Glomerular endothelial cell (primary cell): ENCODE results near the gene RGS2. TPM values are rescaled to one million over a fixed set of nuclear protein-coding genes. Genes with fewer than 3 reads are reported as not detected.

Experiments used
- DNase-seq: peaks from one replicate; pipeline ENCODE4 v3.0.0-alpha.2; 2011; ENCODE audit warnings: low read depth, low spot score; ENCODE audit errors: extremely low read depth
- total RNA-seq: library from RNA; depleted of rRNA; stranded (reverse); fragments of >200 nt; gene quantifications from 2 replicates; pipeline ENCODE4 v1.2.3, GENCODE V29; 2015

The RGS2 gene
- 2.9 and 7.3 TPM in 2 replicates for total RNA-seq

GRCh38 chr1:192808518-192809306 lies at the start of gene RGS2:
RGS2 (plus strand) TSS chr1:192809039; CDS start chr1:192809072, 33 bp downstream.
- no peak for DNase-seq

GRCh38 chr1:192759104-192759503 lies 49.7 kb upstream of the RGS2 start:
- no peak for DNase-seq

- DNase-seq, result no peak
Measured at GRCh38 chr1:192762265-192762664, 46.6 kb upstream of the RGS2 start.

- no peak for DNase-seq
Measured at GRCh38 chr1:192763243-192763642, 45.6 kb upstream of the RGS2 start.

- no peak for DNase-seq
Measured at GRCh38 chr1:192763756-192764155, 45.1 kb upstream of the RGS2 start.

GRCh38 chr1:192764675-192765074 lies 44.2 kb upstream of the RGS2 start:
- DNase-seq, result no peak

- no peak for DNase-seq
Measured at GRCh38 chr1:192766009-192766625, 42.7 kb upstream of the RGS2 start.

GRCh38 chr1:192766876-192767275 lies 42.0 kb upstream of the RGS2 start:
- DNase-seq, result no peak

GRCh38 chr1:192767798-192768197 lies 41.0 kb upstream of the RGS2 start:
- DNase-seq, result no peak

- no peak for DNase-seq
Measured at GRCh38 chr1:192768463-192768862, 40.4 kb upstream of the RGS2 start.

- DNase-seq, result no peak
Measured at GRCh38 chr1:192771341-192771740, 37.5 kb upstream of the RGS2 start.

- DNase-seq, result no peak
Measured at GRCh38 chr1:192775631-192776030, 33.2 kb upstream of the RGS2 start.

- no peak for DNase-seq
Measured at GRCh38 chr1:192776206-192776605, 32.6 kb upstream of the RGS2 start.

- DNase-seq, result no peak
Measured at GRCh38 chr1:192776998-192777397, 31.8 kb upstream of the RGS2 start.

- DNase-seq, result no peak
Measured at GRCh38 chr1:192783791-192784190, 25.0 kb upstream of the RGS2 start.

- no peak for DNase-seq
Measured at GRCh38 chr1:192784397-192784796, 24.4 kb upstream of the RGS2 start.

- no peak for DNase-seq
Measured at GRCh38 chr1:192786576-192786975, 22.3 kb upstream of the RGS2 start.

GRCh38 chr1:192787914-192788585 lies 20.8 kb upstream of the RGS2 start:
- DNase-seq, result no peak

GRCh38 chr1:192789871-192790270 lies 19.0 kb upstream of the RGS2 start:
- no peak for DNase-seq

- no peak for DNase-seq
Measured at GRCh38 chr1:192792628-192793027, 16.2 kb upstream of the RGS2 start.

- DNase-seq, result no peak
Measured at GRCh38 chr1:192793983-192794767, 14.7 kb upstream of the RGS2 start.
